Measurements from ENCODE around the gene SH3RF3.

GRCh38 chr2:109304731-109305470 is 175.9 kb downstream of the SH3RF3 start:
- TF ChIP-seq CTCF (IDR thresholded peaks at IDR 0.05) = no peak
- no peak for TF ChIP-seq POLR2A (IDR thresholded peaks at IDR 0.05)
